ENCODE measurements around the gene ASCC2. TPM values are rescaled to one million over a fixed set of nuclear protein-coding genes. Genes with fewer than 3 reads are reported as not detected.

The ASCC2 gene
- total and polyA plus RNA-seq, 8 donors = 51.2 to 58.3 (median 54.4) TPM

- intact Hi-C loops (cut with DNase I) = no loop called here
- peaks cover 0 to 14% of the 10 kb centered on the region in 2 donors for H3K36me3 ChIP-seq
- DNase-seq (peak in 1 of 4 donors; percentile 54), ATAC-seq (no peak)
- H3K27me3 ChIP-seq = no peaks in the 10 kb centered on the region
- no peak overlapping the region for H3K27ac ChIP-seq
- no peak for TF ChIP-seq CTCF (IDR thresholded peaks at IDR 0.05)
- H3K9me3 ChIP-seq = no peaks in the 10 kb centered on the region
- peaks cover 0 to 23% of the 10 kb centered on the region in 2 donors for H3K4me1 ChIP-seq
- H3K4me3 ChIP-seq = no peak overlapping the region
Observed at GRCh38 chr22:29753808-29754657, 84.0 kb downstream of the ASCC2 start.

DNA sequence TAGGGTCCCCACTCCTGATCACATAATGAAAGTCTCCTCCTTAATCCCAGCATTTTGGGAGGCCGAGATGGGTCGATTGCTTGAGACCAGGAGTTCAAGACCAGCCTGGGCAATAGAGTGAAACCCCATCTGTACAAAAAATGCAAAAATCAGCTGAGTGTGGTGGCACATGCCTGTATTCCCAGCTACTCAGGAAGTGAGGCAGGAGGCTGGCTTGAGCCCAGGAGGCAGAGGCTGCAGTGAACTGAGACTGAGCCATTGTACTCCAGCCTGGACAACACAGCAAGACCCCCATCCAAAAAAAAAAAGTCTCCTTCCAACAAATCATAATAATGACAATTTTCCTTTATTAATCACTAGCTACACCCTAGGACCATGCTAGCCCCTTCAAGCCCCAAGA, 86.4 kb downstream of the ASCC2 start:
- intact Hi-C loops (cut with DNase I) = no loop called here
- no peak for DNase-seq

DNA sequence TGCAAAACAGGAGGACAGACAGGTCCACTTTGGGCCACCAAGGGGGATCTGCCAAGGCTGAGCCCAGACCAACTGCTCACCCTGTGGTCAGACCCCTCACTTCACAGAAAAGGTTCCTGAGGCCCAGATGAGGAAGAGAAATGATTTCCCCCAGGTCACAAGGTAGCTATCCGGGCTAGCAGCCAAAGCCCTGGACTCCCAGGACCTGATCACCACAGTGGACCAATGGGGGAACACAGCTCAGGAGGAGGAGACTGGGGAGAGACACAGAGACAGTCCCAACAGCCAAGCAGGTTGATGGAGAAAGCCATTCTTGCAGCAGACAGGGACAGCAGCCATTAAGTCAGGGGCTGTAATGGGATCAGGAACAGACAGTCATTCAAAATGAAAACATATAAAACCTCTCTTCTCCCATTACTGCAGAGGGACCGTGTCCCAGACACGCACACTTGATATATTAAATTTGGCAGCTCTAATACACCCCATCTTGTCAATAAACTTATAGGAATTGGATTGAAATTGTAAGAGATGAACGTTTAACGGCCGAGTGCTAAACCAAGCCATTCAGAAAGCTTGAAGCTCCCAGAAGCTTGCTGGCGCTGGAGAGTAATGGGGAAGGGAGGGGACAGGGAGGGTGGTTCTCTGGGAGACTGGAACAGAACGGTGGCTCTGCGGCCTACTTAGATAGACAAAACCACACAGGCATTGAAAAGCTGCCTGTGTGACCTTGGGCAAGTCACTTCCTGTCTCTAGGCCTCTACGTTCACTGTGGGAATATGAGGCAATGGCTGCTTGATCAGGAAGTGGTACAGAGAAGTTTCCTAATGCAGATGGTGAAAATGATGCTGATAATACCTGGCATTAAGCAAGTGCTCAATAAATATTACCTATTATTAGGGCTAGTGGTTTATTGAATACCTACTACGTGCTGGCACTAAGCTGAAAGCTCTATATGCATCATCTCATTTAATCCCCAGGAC, 87.2 kb downstream of the ASCC2 start:
- TF ChIP-seq CTCF (IDR thresholded peaks at IDR 0.05) = no peak

More for the DNA sequence above, 86.4 kb downstream of the ASCC2 start:
- TF ChIP-seq CTCF (IDR thresholded peaks at IDR 0.05) = no peak
- H3K27me3 ChIP-seq = no peaks in the 10 kb centered on the region
- no peak overlapping the region for H3K4me3 ChIP-seq
- H3K4me1 ChIP-seq = peaks cover 0 to 23% of the 10 kb centered on the region in 2 donors
- no peaks in the 10 kb centered on the region for H3K9me3 ChIP-seq
- H3K36me3 ChIP-seq = peaks cover 0 to 35% of the 10 kb centered on the region in 2 donors
- peak overlapping the region in 1 of 2 donors; percentile 74 for H3K27ac ChIP-seq
- ATAC-seq = no peak

DNA sequence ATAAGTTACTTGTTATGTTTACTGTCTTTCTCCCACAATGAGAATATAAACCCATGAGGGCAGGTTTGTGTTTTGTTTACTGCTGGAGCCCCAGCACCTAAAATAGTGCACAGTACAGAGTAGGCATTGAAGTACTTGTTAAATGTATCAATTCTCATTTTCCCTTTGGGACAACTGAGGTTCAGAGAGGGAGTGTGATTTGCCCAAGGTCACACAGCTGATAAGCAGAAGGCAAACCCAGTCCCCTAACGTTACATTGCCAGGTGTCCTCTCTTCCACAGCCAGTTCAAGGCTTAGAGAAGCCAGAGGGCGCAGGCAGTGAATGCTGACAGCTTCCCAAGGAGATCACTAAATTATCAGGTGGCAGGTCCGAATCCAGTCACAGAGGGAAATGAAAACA, 88.0 kb downstream of the ASCC2 start:
- H3K4me1 ChIP-seq = peaks cover 0 to 23% of the 10 kb centered on the region in 2 donors
- no peak for TF ChIP-seq CTCF (IDR thresholded peaks at IDR 0.05)
- no peak overlapping the region for H3K27ac ChIP-seq
- DNase-seq (no peak), ATAC-seq (no peak)
- H3K36me3 ChIP-seq = peaks cover 0 to 51% of the 10 kb centered on the region in 2 donors
- intact Hi-C loops (cut with DNase I) = no loop called here
- no peak overlapping the region for H3K4me3 ChIP-seq
- no peaks in the 10 kb centered on the region for H3K9me3 ChIP-seq
- no peaks in the 10 kb centered on the region for H3K27me3 ChIP-seq

More for the DNA sequence above, 87.2 kb downstream of the ASCC2 start:
- Histone ChIP-seq H3K4me1 (peaks cover 0 to 23% of the 10 kb centered on the region in 2 donors), H3K27ac (peak overlapping the region in 1 of 2 donors; percentile 74), H3K4me3 (no peak overlapping the region), H3K27me3 (no peaks in the 10 kb centered on the region), H3K36me3 (peaks cover 0 to 43% of the 10 kb centered on the region in 2 donors), H3K9me3 (no peaks in the 10 kb centered on the region)
- peak; percentile 50 for ATAC-seq
- intact Hi-C loops (cut with DNase I) = no loop called here
- DNase-seq = no peak

Data from left lung (tissue), 10 donors.